KMS-11 (cell line): ENCODE data around the gene ARHGAP25.

Experiments
- H2AFZ ChIP-seq: fragments of 200-600 bp; sonication (generic); 2 replicates; pipeline ENCODE4 v1.6.1; 2016; ENCODE audit warnings: antibody characterized with exemption, mixed run types, low read depth
- H3K27ac ChIP-seq: fragments of 200-600 bp; sonication (generic); 2 replicates; pipeline ENCODE4 v1.6.1; 2016; ENCODE audit warnings: mild to moderate bottlenecking, mixed run types
- H3K27me3 ChIP-seq: fragments of 200-600 bp; sonication (generic); 2 replicates; pipeline ENCODE4 v1.6.1; 2017; ENCODE audit warnings: mild to moderate bottlenecking, low read depth, mixed run types, moderate library complexity; ENCODE audit not compliant: insufficient read depth
- H3K36me3 ChIP-seq: fragments of 200-600 bp; sonication (generic); 2 replicates; pipeline ENCODE4 v1.6.1; 2017; ENCODE audit warnings: mild to moderate bottlenecking, mixed run types; ENCODE audit not compliant: insufficient read depth
- H3K4me1 ChIP-seq: fragments of 200-600 bp; sonication (generic); 2 replicates; pipeline ENCODE4 v1.6.1; 2016; ENCODE audit warnings: mild to moderate bottlenecking, low read depth, mixed run types; ENCODE audit not compliant: poor library complexity, severe bottlenecking
- H3K4me2 ChIP-seq: fragments of 200-600 bp; sonication (generic); 2 replicates; pipeline ENCODE4 v1.7.0; 2016; ENCODE audit warnings: mild to moderate bottlenecking, mixed run types
- H3K4me3 ChIP-seq: fragments of 200-600 bp; sonication (generic); IDR thresholded peaks from 2 replicates; pipeline ENCODE4 v1.6.1; 2017; ENCODE audit warnings: low read depth, low read length, mixed read lengths; ENCODE audit not compliant: insufficient read depth
- H3K79me2 ChIP-seq: fragments of 200-600 bp; sonication (generic); 2 replicates; pipeline ENCODE4 v1.6.1; 2016; ENCODE audit warnings: low read depth, mixed run types; ENCODE audit not compliant: insufficient read depth
- H3K9ac ChIP-seq: fragments of 200-600 bp; sonication (generic); 2 replicates; pipeline ENCODE4 v1.6.1; 2016; ENCODE audit warnings: mild to moderate bottlenecking, mixed run types
- H4K20me1 ChIP-seq: fragments of 200-600 bp; sonication (generic); 2 replicates; pipeline ENCODE4 v1.6.1; 2016; ENCODE audit warnings: mild to moderate bottlenecking, mixed run types; ENCODE audit not compliant: insufficient read depth
- TF ChIP-seq, protein P1 (sequence below): fragments of 200-600 bp; sonication (generic); conservative IDR thresholded peaks from 2 replicates; pipeline ENCODE4 v1.6.1; 2017; ENCODE audit warnings: low read depth, mild to moderate bottlenecking, antibody characterized with exemption, low read length, moderate library complexity, mixed read lengths

Gene ARHGAP25

GRCh38 chr2:68755071-68755470, 20.5 kb downstream of the ARHGAP25 start:
- H3K9ac ChIP-seq, result no peak overlapping the region
- H3K4me2 ChIP-seq, result no peak overlapping the region
- no peak overlapping the region for H2AFZ ChIP-seq
- TF ChIP-seq, protein P1, sequence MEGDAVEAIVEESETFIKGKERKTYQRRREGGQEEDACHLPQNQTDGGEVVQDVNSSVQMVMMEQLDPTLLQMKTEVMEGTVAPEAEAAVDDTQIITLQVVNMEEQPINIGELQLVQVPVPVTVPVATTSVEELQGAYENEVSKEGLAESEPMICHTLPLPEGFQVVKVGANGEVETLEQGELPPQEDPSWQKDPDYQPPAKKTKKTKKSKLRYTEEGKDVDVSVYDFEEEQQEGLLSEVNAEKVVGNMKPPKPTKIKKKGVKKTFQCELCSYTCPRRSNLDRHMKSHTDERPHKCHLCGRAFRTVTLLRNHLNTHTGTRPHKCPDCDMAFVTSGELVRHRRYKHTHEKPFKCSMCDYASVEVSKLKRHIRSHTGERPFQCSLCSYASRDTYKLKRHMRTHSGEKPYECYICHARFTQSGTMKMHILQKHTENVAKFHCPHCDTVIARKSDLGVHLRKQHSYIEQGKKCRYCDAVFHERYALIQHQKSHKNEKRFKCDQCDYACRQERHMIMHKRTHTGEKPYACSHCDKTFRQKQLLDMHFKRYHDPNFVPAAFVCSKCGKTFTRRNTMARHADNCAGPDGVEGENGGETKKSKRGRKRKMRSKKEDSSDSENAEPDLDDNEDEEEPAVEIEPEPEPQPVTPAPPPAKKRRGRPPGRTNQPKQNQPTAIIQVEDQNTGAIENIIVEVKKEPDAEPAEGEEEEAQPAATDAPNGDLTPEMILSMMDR, result no peak
- no peaks in the 10 kb centered on the region for H4K20me1 ChIP-seq
- no peaks in the 10 kb centered on the region for H3K27me3 ChIP-seq
- no peaks in the 10 kb centered on the region for H3K36me3 ChIP-seq
- peaks cover 15% of the 10 kb centered on the region for H3K4me1 ChIP-seq
- H3K27ac ChIP-seq, result no peak overlapping the region
- no peak overlapping the region for H3K4me3 ChIP-seq
- H3K79me2 ChIP-seq, result no peaks in the 10 kb centered on the region

- H4K20me1 ChIP-seq, result no peaks in the 10 kb centered on the region
- no peak overlapping the region for H3K4me3 ChIP-seq
- TF ChIP-seq, protein P1, result no peak
- H3K27me3 ChIP-seq, result no peaks in the 10 kb centered on the region
- no peak overlapping the region for H3K4me2 ChIP-seq
- no peak overlapping the region for H3K27ac ChIP-seq
- no peaks in the 10 kb centered on the region for H3K36me3 ChIP-seq
- no peaks in the 10 kb centered on the region for H3K79me2 ChIP-seq
- H2AFZ ChIP-seq, result no peak overlapping the region
- no peak overlapping the region for H3K9ac ChIP-seq
- H3K4me1 ChIP-seq, result peaks cover 18% of the 10 kb centered on the region
These were observed 21.6 kb downstream of the ARHGAP25 start for GRCh38 chr2:68756178-68756577.

DNA sequence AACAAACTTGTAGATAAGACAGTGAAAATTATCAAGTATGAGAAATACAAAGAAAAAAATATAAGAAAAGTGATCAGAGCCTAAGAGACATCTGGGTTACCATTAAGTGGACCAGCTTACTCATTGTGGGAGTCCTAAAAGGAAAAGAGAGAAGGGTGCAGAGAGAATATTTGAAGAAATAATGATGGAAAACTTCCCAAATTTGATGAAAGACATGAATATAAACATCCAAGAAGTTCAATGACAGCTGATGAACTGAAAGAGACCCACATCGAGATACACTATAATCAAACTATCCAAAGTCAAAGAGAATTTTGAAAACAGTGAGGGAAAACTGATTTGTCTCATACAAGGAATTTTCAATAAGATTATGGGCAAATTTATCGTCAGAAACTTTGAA, 22.5 kb downstream of the ARHGAP25 start:
- no peak overlapping the region for H3K27ac ChIP-seq
- TF ChIP-seq, protein P1, result no peak
- no peak overlapping the region for H3K9ac ChIP-seq
- H4K20me1 ChIP-seq, result no peaks in the 10 kb centered on the region
- H3K4me3 ChIP-seq, result no peak overlapping the region
- no peaks in the 10 kb centered on the region for H3K79me2 ChIP-seq
- no peaks in the 10 kb centered on the region for H3K27me3 ChIP-seq
- peaks cover 18% of the 10 kb centered on the region for H3K4me1 ChIP-seq
- no peak overlapping the region for H3K4me2 ChIP-seq
- H2AFZ ChIP-seq, result no peak overlapping the region
- no peaks in the 10 kb centered on the region for H3K36me3 ChIP-seq

GRCh38 chr2:68762100-68762499, 27.5 kb downstream of the ARHGAP25 start:
- Histone ChIP-seq H3K4me3 (no peak overlapping the region), H3K27me3 (no peaks in the 10 kb centered on the region), H3K27ac (peak overlapping the region; percentile 45), H4K20me1 (no peaks in the 10 kb centered on the region), H3K36me3 (no peaks in the 10 kb centered on the region), H3K4me1 (peaks cover 62% of the 10 kb centered on the region), H2AFZ (no peak overlapping the region), H3K4me2 (peak overlapping the region; percentile 53), H3K79me2 (no peaks in the 10 kb centered on the region), H3K9ac (no peak overlapping the region)
- TF ChIP-seq, protein P1, result no peak

- Histone ChIP-seq H3K27ac (peak overlapping the region; percentile 45), H4K20me1 (no peaks in the 10 kb centered on the region), H3K27me3 (no peaks in the 10 kb centered on the region), H3K9ac (no peak overlapping the region; the same call in 1 of the 2 replicates), H3K36me3 (no peaks in the 10 kb centered on the region), H3K79me2 (no peaks in the 10 kb centered on the region), H3K4me1 (peaks cover 68% of the 10 kb centered on the region), H2AFZ (no peak overlapping the region), H3K4me2 (peak overlapping the region; percentile 53), H3K4me3 (no peak overlapping the region)
- TF ChIP-seq, protein P1, result no peak
These were observed 28.1 kb downstream of the ARHGAP25 start for GRCh38 chr2:68762665-68763064.
